ENCODE data around the gene LGI4.
"Not testable (repeated sequence)": the region's sequence is repeated elsewhere in the genome, so short reads cannot be mapped to it uniquely, and the experiment has no call there.

Gene LGI4

DNA sequence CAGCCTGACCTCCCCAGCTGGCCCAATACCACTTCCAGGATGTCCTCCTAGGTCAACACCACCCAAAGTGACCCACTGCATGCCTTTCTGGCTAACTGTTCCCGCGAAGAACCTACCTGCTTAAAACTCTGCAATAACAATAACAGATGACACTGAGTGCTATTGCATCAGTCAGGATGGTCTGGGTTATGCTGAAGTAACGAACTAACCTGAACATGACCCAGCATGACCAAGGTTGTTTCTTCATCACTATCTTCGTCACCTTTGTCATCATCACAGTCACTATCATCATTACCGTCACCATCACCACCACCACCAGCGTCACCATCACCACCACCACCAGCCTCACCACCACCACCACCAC lies 29.8 kb downstream of the LGI4 start:
- no peak for DNase-seq

DNA sequence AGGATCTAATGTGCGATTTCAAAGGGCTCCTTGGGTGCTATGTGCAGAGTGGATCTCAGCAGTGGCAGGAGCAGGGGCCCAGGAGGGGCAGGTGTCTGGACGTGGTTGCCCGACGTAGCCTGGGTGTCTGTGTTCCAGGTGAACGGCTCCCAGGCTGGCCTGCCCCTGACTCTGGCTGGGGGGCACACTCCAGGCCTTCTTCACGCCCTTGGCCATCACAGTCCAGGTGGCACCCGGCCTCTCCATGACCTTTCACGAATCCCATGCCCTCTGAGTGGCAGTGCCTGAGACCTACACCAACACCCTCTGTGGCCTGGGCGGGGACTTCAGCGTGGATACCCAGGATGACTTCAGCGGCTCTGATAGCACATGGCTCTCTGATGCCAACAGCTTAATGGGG lies 30.5 kb downstream of the LGI4 start:
- no peak for DNase-seq

DNA sequence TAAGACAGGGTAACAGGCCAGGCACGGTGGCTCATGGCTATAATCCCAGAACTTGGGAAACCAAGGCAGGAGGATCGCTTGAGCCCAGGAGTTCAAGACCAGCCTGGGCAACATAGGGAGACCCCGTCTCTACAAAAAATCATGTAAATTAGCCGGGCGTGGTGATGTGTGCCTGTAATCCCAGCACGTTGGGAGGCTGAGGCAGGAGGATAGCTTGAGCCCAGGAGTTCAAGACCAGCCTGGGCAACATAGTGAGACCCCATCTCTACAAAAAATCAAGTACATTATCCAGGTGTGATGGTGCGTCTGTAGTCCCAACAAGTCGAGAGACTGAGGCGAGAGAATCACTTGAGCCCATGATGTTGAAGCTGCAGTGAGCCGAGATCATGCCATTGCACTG lies 31.2 kb downstream of the LGI4 start:
- not testable (repeated sequence) for DNase-seq

DNA sequence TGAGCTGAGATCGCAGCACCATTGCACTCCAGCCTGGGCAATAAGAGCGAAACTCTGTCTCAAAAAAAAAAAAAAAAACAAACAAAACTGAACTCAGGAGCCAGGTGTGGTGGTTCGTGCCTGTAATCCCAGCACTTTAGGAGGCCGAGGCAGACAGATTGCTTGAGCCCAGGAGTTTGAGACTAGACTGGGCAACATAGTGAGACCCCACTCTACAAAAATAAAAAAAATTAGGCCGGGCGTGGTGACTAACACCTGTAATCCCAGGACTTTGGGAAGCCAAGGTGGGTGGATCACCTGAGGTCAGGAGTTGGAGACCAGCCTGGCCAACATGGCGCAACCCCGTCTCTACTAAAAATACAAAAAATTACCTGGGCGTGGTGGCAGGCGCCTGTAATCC lies 32.9 kb downstream of the LGI4 start:
- DNase-seq: not testable (repeated sequence)

DNA sequence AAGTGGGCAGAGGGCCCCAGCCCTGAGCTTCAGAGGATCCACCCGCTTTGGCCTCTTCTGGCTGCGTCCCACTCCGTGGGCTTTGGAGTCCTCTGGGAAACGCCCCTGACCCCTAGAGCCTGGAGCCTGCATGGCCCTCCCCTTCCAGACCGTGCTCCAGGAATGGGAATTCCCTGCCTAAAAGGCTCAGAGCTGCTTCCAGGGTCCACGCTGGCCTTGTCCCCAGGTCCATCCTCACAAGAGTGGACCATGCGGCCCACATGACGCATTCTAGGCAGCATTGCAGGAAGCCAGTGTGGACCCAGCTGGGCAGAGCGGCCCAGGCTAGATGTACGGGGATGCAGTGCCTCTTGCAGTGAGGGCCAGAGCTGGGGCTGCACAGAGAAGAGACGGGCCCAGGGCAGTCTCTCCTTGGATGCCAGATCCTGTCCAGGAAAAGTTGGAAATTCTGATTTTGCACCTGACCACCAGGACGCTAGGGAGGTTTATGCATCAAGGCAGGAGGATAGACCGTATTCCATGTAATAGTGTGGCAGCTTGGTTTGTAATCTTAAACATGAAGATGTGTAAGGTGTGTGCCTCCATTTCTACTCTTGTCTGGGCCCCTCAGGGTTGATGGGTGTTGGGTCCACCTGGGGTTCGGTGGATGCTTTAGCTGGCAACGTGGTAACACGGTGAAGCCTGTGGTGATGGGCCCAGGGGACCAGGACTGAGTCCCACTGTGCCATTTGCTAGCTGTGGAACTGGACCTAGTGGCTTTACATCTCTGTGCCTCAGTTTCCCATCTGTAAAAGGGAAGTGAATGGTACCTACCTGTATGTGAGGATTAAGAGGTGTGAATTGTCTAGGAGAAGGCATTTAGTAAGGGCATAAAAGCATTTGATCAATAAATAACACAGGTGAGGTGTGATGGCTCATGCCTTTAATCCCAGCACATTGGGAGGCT lies 34.0 kb downstream of the LGI4 start:
- DNase-seq: no peak

DNA sequence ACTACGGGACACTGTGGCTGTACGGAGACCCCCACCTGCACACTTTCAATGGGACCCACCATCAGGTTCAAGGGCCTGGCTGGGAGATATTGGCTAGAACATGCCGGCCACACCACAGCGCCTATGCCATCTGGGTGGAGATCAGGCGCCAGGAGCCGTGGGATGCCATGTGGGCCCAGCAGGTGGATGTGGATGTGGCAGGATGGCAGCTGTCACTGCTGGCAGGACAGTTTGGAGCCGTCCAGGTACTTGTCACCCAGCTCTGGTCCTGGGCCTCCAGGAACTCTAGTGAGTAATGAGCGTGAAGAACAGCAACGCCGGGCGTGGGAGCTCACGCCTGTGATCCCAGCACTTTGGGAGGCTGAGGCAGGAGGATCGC lies 35.0 kb downstream of the LGI4 start:
- no peak for DNase-seq

DNA sequence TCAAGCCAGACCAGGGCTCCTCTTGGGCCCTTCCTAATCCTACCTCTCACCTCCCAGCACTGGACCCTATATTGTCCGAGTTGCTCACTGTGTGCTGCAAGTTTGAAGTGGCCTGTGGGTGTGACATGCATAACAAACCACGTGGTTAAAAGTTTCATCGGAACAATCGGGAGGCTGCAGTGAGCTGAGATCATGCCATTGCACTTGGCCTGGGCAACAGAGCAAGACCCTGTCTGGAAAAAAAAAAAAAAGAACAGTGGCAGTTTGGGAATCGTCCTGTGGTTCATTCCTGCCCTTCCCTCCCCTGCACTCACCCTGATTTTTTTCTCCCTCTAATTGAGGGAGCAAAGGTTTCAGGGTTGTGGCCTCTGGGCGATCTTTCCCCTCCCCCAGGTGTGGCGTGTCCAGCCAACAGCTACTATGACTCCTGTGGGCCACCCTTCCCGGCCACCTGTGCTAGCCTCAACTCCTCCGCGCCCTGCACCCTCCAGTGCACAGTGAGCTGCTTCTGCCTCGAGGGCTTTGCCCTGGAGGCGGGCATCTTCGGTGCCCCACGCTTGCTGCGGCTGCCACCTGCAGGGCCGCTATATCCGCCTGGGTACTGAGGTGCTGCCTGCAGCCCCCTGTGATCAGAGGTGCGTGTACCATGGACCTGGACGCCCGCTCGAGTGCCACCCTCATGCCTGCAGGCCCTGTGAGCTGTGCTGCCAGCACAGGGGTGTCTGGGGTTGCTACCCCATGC lies 35.5 kb downstream of the LGI4 start:
- DNase-seq: no peak

DNA sequence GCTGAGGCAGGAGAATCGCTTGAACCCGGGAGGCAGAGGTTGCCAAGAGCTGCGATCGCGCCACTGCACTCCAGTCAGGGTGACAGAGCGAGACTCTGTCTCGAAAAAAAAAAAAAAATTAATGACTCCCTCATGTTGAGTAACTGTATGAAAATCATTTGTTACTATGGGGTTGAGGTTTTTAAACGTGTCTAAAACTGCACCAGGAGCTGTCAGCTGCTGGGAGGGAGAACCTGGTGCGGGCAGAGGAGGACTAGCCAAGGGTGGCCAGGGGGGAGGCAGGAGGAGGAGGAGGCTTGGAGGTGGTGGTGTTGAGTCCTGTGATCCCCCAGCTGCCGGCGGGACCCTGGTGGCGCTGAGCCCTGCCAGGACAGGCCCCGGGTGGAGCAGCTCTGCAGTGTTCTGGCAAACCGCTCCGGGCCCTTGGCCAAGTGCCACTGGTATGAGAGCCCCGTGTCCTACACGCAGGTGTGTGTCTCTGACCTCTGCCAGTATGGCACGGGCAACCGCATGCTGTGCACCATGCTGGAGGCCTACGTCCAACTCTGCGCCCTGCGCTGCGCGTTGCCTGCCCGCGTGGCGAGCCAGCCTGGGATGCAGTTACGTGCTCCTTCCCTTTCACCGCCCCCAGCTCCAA lies 36.3 kb downstream of the LGI4 start:
- no peak for DNase-seq

DNA sequence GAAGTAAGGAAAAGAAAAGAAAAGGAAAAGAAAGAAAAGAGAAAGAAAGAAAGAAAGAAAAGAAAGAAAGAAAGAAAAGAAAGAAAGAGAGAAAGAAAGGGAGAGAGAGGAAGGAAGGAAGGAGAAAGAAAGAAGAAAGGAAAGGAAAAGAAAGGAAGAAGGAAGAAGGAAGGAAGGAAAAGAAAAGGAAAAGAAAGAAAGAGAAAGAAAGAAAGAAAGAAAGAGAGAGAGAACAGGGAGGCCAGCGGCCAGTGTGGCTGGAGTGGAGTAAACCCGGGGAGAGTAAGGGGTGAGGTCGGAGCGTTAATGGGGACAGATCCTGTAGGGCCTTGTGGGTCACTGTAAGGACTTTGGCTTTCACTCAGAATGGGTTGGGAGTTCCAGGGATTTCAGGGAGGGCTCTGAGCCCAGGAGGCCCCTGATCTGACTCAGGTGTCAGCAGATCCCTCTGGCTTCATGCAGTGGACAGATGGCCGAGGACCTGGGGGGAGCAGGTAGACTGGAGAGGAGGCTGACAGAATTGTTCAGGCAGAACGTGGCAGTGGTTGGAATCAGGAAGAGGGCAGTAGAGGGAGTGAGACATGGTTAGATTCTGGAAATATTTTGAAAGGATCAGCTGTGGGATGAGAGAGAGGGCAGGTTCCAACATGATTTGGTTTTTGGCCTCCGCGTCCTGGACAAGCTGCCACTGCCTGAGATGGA lies 39.0 kb downstream of the LGI4 start:
- no peak for DNase-seq

DNA sequence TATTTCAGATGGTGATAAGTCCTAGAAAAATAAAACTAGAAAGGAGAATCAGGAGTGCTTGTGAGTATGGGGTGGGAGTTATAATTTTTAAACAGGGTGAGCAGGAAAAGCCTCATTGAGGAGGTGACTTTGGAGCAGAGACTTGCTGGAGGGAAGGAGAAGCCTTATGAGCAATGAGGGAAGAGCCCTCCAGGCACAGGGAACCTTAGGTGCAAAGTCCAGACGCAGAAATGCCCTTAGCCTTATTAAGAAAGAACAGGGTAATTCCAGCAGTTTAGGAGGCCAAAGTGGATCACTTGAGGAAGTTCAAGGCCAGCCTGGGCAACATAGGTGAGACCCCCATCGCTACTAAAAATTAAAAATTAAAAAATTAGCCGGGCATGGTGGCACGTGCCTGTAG lies 40.2 kb downstream of the LGI4 start:
- DNase-seq: no peak

DNA sequence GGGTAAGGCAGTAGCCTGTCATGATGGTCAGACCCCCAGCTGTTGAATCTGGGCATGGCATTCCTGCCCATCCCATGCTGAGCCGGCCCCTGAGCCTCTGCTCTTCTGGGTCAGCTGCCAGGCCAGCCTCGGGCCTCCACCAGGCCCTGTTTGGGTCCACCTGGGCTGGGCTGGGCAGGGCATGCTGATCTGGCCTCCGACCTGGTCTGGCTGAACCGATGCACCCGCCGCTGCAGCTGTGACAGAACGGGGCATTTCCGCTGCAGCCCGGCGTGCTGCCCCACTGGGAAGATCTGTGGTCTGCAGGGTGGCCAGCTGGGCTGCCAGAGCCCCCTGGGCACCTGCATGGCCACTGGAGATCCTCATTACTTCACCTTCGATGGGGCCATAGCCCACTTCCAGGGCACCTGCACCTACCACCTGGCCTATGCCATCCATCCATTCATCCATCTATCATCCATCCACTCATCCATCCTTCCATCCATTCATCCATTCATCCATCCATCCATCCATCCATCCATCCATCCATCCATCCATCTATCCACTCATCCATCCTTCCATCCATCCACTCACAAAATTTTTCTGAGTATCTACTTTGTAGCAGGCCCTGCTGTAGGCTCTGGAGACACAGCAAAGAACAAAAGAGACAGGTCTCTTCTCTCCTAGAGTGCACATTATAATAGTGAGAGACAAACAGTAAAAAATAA lies 40.8 kb downstream of the LGI4 start:
- DNase-seq: no peak

DNA sequence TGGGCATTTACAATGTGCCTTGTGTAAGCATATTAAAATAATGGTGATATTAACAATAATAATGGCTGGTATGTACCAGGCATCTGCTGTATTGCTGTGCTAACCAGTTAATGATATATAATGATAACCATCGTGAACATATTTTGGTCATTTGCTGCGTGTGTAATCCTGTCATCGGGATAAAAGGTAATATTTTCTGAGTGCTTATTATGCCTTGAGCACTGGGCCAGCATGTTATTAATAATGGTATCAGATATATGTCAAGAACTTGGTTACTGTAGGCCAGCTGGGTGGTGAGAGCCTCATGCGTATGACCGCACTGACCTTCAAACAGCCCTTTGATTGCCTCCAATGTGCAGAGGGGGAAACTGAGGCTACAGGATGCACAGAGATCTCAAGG lies 41.4 kb downstream of the LGI4 start:
- DNase-seq: no peak

DNA sequence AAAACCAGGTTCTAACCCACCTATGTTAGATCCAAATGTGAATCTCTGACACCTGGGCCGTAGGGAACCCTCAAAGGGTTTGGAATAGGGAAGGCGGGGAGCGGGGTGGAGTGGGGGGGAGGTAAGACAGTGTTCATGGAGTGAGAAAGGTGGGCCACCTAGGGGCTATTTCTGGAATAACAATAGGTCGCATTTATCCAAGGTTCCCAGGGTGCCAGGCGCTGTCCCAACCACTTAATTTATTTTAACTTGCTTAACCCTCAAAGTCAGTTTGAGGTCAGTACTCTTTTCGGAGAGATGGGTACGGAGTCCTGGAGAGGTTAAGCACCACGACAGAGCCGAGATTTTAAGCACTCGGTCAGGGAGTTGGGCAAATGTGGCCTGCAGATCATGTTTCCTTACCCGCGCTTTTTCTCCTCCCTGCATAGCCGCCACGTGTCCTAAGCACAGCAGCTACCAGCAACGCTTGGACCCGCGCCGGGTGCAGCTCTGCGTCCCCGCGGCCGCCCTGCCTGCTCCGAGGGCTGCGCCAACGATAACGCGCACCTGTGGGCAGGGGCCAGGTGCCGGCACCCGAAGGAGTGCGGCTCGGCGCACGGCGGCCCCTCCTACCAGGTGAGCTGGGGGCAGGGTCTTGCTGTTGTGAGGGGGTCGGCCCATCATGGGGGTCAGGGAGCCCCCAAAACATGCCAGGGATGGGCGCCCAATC lies 44.2 kb downstream of the LGI4 start:
- peak; percentile 88 for DNase-seq

DNA sequence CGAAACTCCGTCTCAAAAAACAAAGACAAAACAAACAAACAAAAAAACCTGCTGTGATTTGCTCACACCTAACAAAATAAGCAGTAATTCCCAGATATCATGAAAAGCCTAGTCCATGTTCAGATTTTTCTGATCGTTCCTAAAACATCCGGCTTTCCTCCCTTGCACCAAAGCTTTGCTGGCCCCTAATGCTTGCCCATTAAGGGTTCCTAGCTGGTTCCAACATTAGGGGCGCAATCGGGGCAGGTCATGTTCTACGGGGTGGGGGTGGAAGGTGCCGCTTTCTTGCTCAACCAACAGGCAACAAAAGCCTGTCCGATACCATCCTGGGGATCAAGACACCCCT lies 44.7 kb downstream of the LGI4 start:
- DNase-seq: no peak

DNA sequence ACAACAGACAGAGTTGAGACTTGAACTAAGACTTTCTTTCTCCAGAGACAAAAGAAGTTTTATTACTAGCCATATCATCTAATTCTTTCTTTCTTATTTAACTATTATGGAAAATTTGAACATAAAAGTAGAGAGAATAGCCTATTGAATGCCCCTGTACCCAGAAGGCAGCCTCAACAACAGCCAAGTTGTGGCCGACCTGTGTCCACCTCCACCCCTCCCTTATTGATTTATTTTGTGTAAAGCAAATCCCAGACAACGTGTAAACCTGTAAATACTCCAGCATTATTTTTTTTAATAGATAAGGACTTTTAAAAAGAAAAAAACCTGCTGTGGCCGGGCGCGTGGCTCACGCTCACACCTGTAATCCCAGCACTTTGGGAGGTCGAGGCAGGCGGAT lies 45.3 kb downstream of the LGI4 start:
- no peak for DNase-seq

DNA sequence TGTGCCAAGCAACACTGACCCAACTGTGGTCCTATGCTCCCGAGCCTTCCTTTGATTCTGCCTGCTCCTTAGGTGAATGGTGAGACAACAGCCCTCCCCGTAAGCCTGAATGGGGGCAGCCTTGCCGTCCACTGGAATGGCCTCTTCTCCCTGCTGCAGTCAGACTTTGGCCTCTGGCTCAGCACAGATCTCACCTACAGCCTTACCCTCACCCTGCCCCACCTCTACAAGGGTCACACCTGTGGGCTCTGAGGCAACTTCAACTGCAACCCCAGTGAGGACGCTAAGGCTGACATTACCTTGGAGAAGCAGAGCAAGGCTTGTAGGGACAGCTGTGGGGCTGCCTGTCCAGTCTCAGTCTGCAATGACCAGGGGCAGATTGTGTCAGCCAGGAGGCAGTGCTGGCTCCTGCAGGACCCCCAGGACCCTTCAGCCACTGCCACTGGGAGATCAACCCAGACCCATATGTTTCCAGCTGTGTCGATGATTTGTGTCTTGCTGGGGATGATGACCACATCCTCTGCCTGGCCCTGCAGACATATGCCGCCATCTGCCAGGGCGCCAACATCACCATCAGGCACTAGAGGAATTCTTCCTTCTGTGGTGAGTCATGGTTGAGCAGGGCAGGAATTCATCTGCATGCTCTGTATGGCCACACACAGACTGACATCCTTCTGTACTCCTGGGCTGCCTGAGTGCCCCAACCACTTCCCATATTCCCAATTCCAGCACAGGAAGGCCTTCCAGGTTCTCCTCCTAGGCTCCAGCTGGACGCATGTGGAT lies 46.5 kb downstream of the LGI4 start:
- DNase-seq: no peak

DNA sequence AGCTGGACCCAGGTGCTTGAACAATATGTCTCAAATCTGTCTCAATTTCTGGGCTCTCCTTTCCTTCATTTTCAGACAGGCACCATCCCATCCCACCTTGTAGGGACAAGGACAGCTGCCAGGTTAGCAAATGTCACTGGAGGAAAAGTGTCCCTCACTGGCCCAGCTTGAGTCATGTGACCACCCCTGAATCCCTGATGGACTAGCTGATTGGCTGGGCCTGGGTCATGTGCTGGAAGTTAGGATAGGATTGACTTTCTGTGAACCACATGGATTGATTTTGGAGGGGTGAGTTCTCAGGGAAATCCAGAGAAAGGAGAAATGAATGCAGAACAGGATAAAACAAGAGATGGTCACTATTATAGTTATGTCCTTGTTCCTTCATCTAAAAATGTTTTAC lies 47.5 kb downstream of the LGI4 start:
- DNase-seq: no peak

DNA sequence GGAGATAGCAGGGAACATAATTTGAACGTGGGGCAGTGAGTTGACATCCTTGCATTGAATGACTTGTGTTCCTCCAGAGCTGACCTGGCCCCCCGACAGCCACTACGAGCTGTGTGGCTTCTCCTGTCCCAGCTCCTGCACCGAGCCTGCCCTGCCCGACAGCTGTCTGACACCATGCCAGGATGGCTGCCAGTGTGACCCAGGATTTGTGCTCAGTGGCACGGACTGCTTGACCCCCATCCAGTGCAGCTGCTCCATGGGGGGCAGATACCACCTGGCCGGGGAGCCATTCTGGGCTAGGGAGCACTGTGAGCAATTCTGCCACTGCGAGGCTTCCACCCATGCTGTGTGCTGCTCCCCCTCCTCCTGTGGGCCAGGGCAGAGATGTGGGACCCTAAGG lies 48.4 kb downstream of the LGI4 start:
- no peak for DNase-seq

DNA sequence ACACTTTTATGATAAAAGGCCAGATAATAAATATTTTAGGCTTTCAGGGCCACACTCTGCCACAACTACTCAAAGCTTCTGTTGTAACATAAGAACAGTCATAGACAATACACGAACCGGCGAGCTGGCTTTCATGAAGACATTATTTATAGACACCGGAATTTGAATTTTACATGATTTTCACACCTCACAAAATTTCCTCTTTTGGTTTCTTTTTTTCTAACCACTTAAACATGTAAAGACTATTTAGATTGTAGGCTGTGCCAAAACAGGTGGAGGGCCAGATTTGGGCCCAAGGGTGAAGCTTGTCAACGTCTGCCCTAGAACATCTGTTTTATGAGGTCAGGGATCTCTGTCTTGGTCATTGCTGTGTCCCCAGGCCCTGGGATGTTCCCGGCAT lies 48.9 kb downstream of the LGI4 start:
- no peak for DNase-seq

DNA sequence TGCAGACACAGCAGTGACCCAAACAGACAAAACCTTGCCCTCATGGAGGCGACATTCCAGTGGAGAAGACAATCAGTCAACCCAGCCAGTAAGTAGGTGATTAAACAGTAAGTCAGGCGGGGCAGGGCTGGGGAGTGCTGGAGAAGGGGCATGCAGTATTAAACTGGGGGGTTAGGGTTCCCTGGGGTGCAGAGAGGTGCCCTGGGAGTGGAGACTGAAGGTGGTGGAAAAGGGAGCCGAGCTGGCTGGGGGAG lies 50.4 kb downstream of the LGI4 start:
- DNase-seq: no peak

DNA sequence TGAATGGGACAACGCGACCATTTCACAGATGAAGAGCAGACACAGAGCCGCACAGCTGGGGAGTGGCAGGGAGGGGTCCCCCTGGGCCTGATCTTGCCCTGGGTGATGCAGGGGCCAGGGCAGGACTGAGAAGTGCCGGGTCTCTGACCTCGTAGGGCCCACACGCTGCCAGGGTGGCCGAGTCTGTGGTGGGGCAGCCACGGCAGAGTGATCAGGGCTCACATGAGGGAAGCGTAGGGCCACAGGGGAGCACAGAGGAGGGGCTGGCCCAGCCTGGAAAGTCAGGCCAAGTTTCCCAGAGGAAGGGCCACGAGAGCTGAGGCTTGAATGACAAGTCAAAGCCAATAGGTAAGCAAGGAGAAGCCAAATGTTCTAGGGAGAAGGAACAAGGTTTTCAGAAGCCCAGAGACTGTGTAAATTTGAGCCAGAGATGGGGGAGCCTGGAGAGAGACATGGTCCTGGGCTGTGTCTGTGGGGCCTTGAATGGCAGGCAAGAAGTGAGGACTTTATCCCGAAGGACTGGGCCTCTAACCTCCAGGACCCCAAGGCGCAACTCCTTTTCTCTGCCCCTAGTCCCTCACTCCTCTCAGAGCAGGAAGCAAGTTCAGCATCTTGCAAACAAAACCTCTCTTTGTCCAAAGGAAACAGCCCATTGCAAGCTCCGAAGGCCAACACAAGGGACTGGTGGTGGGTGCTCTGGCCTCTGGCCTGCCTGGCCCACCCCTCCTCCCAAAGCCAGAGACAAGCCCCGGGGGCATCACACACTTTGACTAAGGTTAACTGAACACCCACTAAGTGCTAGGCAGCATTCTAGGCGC lies 51.0 kb downstream of the LGI4 start:
- no peak for DNase-seq

Data from NCI-H1694 (cell line).